Effector CD4-positive, alpha-beta T cell (primary cell): Measurements from ENCODE around the gene APLF.
"Not testable (repeated sequence)": the region's sequence is repeated elsewhere in the genome, so short reads cannot be mapped to it uniquely, and the experiment has no call there.

Source experiments
- DNase-seq: peaks from one replicate; pipeline ENCODE4 v3.0.0-alpha.2; 2020

The APLF gene

DNA sequence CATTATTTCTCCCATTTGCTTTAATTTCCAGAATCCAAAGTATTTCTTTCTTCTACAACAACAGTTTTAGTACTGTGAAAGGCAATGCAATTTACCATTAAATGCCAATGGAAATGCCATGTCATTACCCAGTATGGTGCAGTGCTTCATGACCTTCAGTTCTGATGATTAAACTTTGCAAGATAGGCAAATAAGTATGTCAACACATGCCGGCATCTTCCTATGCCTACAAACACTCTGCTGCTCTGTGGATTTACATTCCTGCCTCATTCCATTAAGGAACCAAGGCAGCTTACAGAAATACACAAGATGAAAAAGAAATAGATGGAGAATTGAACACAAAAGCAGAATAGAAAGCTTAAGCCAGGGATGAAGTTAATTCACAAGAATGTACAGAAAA is 123.3 kb downstream of the APLF start:
- no peak for DNase-seq

DNA sequence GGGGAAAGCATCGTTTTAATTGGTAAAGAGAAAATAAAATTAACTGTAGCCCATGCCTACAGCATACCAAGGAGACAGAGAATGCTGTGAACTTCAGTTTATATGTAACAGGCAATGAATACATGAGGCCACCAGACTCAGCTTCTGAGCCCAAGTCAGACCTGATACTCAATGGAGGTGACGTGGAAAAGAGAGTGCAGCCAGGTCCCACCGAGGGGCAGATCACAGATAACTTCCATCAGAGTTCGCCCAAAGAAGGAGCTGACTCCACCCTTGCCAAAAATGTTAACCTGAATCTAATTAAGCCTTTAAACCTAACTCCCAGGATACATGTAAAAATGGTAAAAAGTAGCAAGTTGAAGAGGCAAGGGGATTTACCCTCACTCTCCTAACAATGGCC is 123.8 kb downstream of the APLF start:
- no peak for DNase-seq

DNA sequence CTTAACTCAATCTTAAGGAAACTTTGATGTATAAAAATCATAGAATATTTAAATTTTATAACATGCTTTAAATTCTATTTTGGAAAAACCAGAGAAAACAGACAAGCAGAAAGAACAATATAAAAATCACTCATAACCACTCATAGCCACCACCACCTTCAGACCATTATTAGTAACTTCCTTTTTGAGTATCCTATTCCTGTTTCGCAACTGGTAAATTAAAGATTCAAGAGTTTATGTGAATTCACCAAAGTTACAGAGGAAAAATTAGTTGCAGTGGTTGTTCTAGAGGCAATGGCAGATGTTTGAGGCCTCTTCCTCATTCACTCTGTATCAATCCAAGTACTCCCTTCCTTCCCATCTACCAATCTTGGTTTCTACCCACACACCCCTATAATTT is 126.7 kb downstream of the APLF start:
- no peak for DNase-seq

DNA sequence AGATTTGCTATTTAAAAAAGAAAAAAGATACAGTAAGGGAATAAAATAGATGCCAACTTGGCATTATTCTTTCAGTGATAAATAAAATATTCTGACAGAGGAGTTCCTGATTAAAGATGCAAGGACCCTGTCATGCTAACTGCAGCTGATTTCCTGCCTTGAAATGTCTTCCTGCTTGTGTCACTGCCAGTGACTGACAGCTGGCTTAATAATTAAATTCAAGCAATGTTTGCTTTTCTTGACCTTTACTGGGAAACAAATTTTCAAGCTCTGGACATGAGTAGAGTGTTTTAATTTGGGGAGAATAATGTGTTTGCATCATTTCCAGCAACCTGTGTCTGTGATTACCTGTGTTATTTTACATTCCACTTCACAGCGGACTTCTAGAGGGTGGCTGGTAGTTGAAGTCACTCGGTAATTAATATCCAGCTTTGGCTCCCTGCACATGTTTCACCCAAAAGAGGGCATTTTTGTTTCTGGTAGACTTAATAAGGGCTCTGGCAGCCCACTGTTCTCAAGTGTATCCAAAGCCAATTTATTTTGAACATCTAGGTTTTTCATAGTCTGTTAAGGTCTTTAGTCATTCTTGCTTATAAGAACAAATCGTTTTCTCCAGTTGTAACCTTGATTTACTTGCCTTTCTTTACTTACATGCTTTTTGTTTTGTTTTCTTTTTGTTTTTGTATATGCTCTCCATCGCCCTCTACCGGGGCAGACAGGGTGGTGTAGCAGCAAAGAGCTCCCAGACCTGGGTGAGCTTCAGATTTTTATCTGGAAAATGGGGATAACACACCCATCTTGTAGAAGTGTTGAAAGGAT is 127.5 kb downstream of the APLF start:
- peak; percentile 32 for DNase-seq

DNA sequence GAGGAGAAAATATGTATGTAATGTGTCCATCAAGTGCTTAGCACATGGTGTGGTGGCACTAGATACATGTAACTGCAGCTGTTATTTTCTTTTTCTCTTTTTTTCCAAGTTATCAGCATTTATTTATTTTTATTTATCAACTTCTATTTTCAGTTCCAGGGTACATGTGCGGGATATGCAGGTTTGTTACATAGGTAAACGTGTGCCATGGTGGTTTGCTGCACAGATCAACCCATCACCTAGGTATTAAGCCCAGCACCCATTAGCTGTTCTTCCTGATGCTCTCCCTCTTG is 128.1 kb downstream of the APLF start:
- not testable (repeated sequence) for DNase-seq

DNA sequence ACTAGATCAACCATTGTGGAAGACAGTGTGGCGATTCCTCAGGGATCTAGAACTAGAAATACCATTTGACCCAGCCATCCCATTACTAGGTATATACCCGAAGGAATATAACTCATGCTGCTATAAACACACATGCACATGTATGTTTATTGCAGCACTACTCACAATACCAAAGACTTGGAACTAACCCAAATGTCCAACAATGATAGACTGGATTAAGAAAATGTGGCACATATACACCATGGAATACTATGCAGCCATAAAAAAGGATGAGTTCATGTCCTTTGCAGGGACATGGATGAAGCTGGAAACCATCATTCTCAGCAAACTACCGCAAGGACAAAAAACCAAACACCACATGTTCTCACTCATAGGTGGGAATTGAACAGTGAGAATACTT is 133.1 kb downstream of the APLF start:
- DNase-seq = not testable (repeated sequence)

DNA sequence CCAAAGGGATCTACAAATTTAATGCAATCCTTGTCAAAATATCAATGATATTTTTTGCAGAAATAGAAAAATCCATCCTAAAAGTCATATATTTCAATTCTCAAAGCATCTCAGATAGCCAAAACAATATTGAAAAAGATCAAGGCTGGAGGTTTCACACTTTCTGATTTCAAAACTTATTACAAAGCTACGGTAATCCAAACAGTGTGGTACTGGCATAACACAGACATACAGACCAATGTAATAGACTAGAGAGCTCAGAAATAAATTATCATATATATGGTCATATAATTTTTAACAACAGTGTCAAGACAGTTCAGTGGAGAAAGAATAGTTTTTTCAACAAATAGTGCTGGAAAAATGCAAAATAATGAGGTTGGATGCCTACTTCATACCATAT is 135.7 kb downstream of the APLF start:
- DNase-seq = no peak

DNA sequence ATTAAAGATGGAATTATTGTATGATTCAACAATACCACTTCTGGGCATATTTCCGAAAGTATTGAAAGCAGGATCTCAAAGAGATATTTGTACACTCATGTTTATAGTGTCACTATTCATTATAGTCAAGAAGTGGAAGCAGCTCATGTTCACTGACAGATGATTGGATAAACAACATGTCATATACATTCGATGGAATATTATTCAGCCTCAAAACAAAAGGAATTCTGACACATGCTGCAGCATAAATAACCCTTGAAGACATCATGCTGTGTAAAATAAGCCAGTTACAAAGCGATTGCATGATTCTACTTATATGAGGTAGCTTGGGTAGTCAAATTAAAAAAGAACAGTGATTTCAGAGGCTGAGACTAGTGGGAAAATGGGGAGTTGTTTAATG is 136.7 kb downstream of the APLF start:
- no peak for DNase-seq

DNA sequence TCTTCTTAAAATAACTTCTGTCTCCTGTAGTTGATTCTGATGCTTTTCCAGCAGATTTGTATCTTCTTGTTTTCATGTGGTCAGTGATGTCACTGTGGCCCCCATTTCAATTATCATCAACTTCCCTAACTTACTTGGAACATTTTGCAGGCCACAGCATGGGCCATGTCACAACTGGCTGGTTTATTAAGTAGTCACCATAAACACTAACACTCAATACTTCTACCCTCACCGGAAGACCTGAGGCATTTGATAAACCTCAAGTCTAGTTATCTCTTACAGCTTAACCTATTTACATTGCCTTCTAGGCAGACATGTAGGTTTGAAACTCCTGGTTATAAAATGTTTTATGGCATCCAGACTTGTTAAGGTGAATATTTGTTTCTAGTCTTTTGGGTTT is 138.6 kb downstream of the APLF start:
- no peak for DNase-seq

DNA sequence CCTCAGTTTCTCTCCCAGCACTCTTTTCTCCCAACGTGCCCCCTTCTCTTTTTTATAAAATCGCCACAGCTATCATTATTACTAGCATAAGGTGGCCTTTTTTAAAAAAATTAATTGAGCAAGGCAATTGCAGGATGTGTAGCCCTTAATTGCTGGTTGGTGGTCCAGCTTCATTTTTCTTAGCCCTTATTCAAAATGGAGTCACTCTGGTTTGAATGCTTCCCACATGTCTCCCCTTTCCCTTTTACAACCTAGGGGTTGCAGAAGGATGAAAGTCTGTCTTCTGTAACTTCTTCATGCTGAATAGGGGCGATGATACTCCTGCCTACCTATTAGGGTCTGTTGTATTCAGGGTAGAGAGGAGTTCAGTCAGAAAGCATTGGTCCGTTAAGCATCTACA is 139.4 kb downstream of the APLF start:
- no peak for DNase-seq

DNA sequence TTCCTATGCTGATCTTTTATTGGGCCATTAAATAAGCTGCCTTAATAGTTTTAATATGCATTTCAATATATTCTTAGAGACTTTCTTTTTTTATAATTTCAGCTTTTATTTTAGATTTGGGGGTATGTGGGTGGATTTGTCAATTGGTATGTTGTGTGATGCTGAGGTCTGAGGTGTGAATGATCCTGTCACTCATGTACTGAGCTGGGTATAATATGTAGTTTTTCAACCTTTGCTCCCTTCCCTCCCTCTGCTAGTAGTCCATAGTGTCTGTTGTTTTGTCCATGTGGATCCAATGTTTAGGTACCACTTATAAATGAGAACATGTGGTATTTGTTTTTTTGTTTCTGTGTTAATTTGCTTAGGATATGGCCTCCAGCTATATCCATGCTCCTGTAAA is 140.5 kb downstream of the APLF start:
- no peak for DNase-seq

DNA sequence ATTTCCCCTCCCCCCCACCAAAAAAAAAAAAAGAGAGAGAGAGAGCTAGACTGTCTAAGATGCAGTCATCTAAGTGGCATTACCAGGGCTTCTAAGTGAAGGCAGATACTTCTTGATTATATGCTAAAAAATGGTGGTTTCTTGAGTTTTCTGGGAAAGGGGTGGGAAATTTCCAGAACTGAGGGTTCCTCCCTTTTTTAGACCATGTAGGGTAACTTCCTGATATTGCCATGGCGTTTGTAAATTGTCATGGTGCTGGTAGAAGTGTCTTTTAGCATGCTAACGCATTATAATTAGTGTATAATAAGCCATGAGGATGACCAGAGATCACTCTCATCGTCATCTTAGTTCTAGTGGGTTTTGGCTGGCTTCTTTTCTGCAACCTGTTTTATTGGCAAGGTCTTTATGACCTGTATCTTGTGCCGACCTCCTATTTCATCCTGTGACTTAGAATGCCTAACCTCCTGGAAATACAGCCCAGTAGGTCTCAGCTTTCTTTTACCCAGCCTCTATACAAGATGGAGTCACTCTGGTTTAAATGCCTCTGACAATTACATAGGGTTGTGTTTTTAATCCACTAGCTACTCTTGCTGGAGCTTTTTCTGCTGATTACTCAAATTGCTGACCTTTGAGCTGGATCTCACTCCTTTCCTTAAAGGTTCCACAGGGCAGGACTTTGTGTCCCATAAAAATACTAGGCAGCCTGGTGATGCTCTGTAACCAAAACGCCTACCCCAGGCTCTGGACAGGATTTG is 145.6 kb downstream of the APLF start:
- no peak for DNase-seq

DNA sequence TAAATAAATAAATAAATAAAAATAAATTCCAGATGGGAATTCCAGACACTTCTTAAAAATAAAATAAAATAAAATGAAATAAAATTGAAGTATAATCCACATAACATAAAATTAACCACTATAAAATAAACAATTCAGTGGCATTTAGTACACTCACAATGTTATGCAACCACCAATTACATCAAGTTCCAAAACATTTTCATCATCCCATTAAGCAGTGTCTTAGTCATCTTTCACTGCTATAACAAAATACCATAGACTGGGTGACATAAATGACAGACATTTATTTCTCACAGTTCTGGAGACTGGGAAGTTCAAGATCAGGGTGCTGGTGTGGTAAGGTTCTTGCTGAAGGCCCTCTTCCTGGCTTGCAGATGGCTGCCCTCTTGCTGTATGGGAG is 153.4 kb downstream of the APLF start:
- no peak for DNase-seq

DNA sequence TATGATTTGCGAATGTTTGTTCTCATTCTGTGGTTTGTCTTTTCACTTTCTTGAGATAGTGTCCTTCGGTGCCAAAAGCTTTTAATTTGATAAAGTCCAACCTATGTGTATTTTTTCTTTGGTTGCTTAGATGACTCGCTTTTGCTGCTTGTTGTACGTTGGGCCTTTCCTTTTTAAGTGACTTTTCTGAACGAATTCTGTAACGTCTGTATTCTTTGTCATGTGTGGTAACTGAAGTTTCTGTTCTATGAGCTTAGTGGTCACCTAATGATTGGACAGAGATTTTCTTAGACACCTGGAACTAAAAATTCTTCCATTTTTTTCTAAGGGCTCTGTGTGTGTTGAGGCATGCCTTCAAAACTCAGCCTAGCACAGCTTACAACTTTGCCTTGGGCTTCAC is 156.4 kb downstream of the APLF start:
- no peak for DNase-seq

DNA sequence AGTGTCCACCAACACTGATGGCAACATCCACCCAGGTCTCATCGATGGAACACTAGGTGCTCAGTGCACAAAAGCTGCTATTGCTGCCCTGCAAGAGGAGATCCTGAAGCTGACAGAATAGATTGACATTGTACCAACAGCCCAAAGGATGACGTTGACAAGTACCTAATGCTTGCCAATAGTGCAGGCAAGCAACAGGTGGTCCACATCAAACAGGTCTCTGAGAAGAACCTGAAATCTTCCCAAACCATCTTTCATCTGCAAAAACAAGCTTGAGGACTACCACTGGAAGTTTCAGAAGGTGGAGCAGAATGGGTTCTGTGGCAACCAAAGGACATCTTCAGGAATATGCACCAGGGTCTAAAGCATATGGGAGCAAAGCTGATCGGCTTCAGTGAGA is 160.2 kb downstream of the APLF start:
- DNase-seq = no peak
